ENCODE data around the gene PTCHD1.

DNA sequence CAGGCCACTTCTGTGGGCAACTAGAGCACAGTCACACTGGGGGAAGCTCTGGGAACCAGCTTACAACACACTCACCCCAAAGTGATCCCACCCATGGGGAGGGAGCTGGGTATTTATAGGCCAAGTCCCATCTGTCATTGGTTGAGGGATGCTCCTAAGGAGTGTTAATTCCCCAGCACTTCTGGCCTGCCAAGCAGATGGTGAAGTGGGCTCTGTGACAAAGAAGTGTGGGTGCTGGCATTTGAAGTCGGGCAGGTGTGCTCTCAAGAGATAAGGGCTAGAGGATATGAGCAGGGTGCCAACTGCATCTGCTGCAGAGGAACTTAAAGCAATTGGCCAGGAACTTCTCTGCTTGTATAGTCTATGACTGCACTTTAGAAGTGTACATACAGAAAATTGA, 30.9 kb downstream of the PTCHD1 start:
- TF ChIP-seq, protein P1, sequence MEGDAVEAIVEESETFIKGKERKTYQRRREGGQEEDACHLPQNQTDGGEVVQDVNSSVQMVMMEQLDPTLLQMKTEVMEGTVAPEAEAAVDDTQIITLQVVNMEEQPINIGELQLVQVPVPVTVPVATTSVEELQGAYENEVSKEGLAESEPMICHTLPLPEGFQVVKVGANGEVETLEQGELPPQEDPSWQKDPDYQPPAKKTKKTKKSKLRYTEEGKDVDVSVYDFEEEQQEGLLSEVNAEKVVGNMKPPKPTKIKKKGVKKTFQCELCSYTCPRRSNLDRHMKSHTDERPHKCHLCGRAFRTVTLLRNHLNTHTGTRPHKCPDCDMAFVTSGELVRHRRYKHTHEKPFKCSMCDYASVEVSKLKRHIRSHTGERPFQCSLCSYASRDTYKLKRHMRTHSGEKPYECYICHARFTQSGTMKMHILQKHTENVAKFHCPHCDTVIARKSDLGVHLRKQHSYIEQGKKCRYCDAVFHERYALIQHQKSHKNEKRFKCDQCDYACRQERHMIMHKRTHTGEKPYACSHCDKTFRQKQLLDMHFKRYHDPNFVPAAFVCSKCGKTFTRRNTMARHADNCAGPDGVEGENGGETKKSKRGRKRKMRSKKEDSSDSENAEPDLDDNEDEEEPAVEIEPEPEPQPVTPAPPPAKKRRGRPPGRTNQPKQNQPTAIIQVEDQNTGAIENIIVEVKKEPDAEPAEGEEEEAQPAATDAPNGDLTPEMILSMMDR (IDR thresholded peaks at IDR 0.05 in 4 of 5, conservative IDR thresholded peaks at IDR 0.05 in 1 of 5) = no peak
- TF ChIP-seq POLR2A (IDR thresholded peaks at IDR 0.05) = no peak
